Ovary (tissue), 9 donors: Measurements from ENCODE around the gene FAM3D. TPM values are rescaled to one million over a fixed set of nuclear protein-coding genes. Genes with fewer than 3 reads are reported as not detected.

ENCODE experiments used
- DNase-seq, 5 donors: peaks; one replicate each; pipeline ENCODE4 v3.0.0-alpha.2; 2019 to 2020
- H3K27ac ChIP-seq, 2 donors: fragments of 200-600 bp; one replicate each; pipeline versions ENCODE4 v1.5.1 to v1.8.0; 2019 to 2022
- H3K27me3 ChIP-seq: fragments of 200-600 bp; one replicate; pipeline ENCODE4 v1.8.0; 2022
- H3K36me3 ChIP-seq: fragments of 200-600 bp; sonication (generic); one replicate; pipeline ENCODE4 v1.5.1; 2019
- H3K4me1 ChIP-seq: one replicate; pipeline ENCODE4 v1.8.1; 2013; ENCODE audit warnings: mild to moderate bottlenecking, moderate library complexity; ENCODE audit not compliant: insufficient read depth
- H3K4me3 ChIP-seq: fragments of 200-600 bp; sonication (generic); one replicate; pipeline ENCODE4 v1.5.1; 2017
- H3K9me3 ChIP-seq, 2 donors: fragments of 200-600 bp in 1 of 2; sonication (generic) in 1 of 2; one replicate each; pipeline versions ENCODE4 v1.5.1 to v1.8.1; 2013 to 2019; ENCODE audit warnings: mild to moderate bottlenecking in 1 of 2, moderate library complexity in 1 of 2
- CTCF ChIP-seq, 3 donors: fragments of 450-650 bp in 2 of 3; fragments of 200-600 bp in 1 of 3; IDR thresholded peaks; one replicate each; pipeline versions ENCODE4 v1.5.1 to v1.8.0; 2016 to 2022; ENCODE audit warnings: antibody characterized with exemption in 3 of 3, mild to moderate bottlenecking in 1 of 3
- EP300 ChIP-seq: sonication (generic); formaldehyde crosslinking; IDR thresholded peaks from one replicate; pipeline ENCODE4 v1.6.1; 2017; ENCODE audit warnings: antibody characterized with exemption
- POLR2A ChIP-seq: fragments of 450-650 bp; IDR thresholded peaks from one replicate; pipeline ENCODE4 v1.6.1; 2017; ENCODE audit warnings: antibody characterized with exemption, mild to moderate bottlenecking, moderate library complexity
- WGBS, 3 donors: extraction: QIAGEN DNeasy Blood & Tissue Kit in 1 of 3; methylation state at CpG; one replicate each; pipeline versions ENCODE4 v1.1.5 to v1.1.7; 2013 to 2017; 5-methylcytosine and 5-hydroxymethylcytosine counted together
- intact Hi-C, 4 donors: fragments of 100-400 bp; cut with DNase I; formaldehyde crosslinking; loops; one replicate each; pipeline versions ENCODE4 v1.11.0 to v1.15.1; 2022 to 2023
- polyA plus RNA-seq, 2 donors: library from polyadenylated mRNA; stranded (reverse); fragments of 200-250 nt in 1 of 2; fragments of 350-450 nt in 1 of 2; fragmentation: Illumina TruSeq in 1 of 2; extraction: RNeasy Lipid Tissue Mini Kit (QIAGEN cat#74804) in 1 of 2; gene quantifications; one replicate each; pipeline ENCODE4 v1.2.3, GENCODE V29; 2013 to 2014
- total RNA-seq, 7 donors: library from RNA; depleted of rRNA in 2 of 7; stranded (reverse); fragments of >200 nt in 2 of 7; fragmentation: NEBNext Ultra II Directional in 3 of 7; extraction: Animal tissue kit (Norgen Biotek cat#: 25700) in 3 of 7; gene quantifications; one replicate each; pipeline versions ENCODE4 v1.1.0 to v1.2.4, GENCODE V29; 2016 to 2023
- donor health status: DM: no; HTN: no; CAD: no; lungs with moderate emphysema.
- donor health status: DM: no; HTN: no; CAD: no.
- donor health status: Bipolar disorder and iron deficiency.
- donor health status: DM: yes; HTN: yes; CAD: no.
- donor health status: DM: no; HTN: no; CAD: no.
- donor health status: DM: yes; HTN: yes; CAD: no.

FAM3D gene
- total and polyA plus RNA-seq, 9 donors: 0.36 to 6.3 TPM; not detected in 7

- Histone ChIP-seq H3K27me3 (no peaks in the 10 kb centered on the region), H3K4me3 (no peak overlapping the region), H3K36me3 (no peaks in the 10 kb centered on the region), H3K4me1 (no peaks in the 10 kb centered on the region), H3K9me3 (no peaks in the 10 kb centered on the region), H3K27ac (no peak overlapping the region)
- TF ChIP-seq POLR2A (no peak), CTCF (IDR thresholded peaks at IDR 0.05) (no peak), EP300 (no peak)
- intact Hi-C loops: no loop called here
- no peak for DNase-seq
- 83 to 89% (median 84%) methylated on average over 3 of the region's 3 CpGs for WGBS, 3 donors
These were observed 6.3 kb upstream of the FAM3D start for GRCh38 chr3:58672880-58673279.

GRCh38 chr3:58672451-58672850, 5.9 kb upstream of the FAM3D start:
- no peak for DNase-seq
- Histone ChIP-seq H3K27ac (no peak overlapping the region), H3K4me3 (no peak overlapping the region), H3K27me3 (no peaks in the 10 kb centered on the region), H3K9me3 (no peaks in the 10 kb centered on the region), H3K36me3 (no peaks in the 10 kb centered on the region), H3K4me1 (no peaks in the 10 kb centered on the region)
- TF ChIP-seq EP300 (no peak), CTCF (IDR thresholded peaks at IDR 0.05) (no peak), POLR2A (no peak)
- WGBS, 3 donors: 82 to 89% (median 82%) methylated on average over 8 of the region's 8 CpGs
- intact Hi-C loops: no loop called here

GRCh38 chr3:58670506-58671135, 4.0 kb upstream of the FAM3D start:
- Histone ChIP-seq H3K9me3 (no peaks in the 10 kb centered on the region), H3K27ac (no peak overlapping the region), H3K36me3 (no peaks in the 10 kb centered on the region), H3K4me1 (no peaks in the 10 kb centered on the region), H3K4me3 (no peak overlapping the region), H3K27me3 (no peaks in the 10 kb centered on the region)
- intact Hi-C loops: no loop called here
- WGBS, 3 donors: 72 to 78% (median 75%) methylated on average over 9 of the region's 9 CpGs
- TF ChIP-seq CTCF (IDR thresholded peaks at IDR 0.05) (no peak), POLR2A (no peak), EP300 (no peak)
- DNase-seq: no peak

- DNase-seq: no peak
- H3K27me3 ChIP-seq: no peaks in the 10 kb centered on the region
- H3K4me3 ChIP-seq: no peak overlapping the region
- intact Hi-C loops: loop anchor here in 1 of 4 donors (5.0 kb wide), 1 partner anchor 699 kb away; no protein-coding TSS in a partner anchor
- TF ChIP-seq POLR2A: no peak
- no peak for TF ChIP-seq CTCF (IDR thresholded peaks at IDR 0.05)
- TF ChIP-seq EP300: no peak
- 69 to 75% (median 71%) methylated on average over 8 of the region's 8 CpGs for WGBS, 3 donors
- H3K27ac ChIP-seq: no peak overlapping the region
- H3K4me1 ChIP-seq: no peaks in the 10 kb centered on the region
- H3K36me3 ChIP-seq: no peaks in the 10 kb centered on the region
- H3K9me3 ChIP-seq: no peaks in the 10 kb centered on the region
These were observed 1.7 kb upstream of the FAM3D start for GRCh38 chr3:58668247-58668646.
